Right lung (tissue), 5 donors: ENCODE measurements around the gene AGPAT2. TPM values are rescaled to one million over a fixed set of nuclear protein-coding genes. Genes with fewer than 3 reads are reported as not detected.

Experiments
- DNase-seq, 2 donors: peaks; one replicate each; pipeline ENCODE4 v3.0.0-alpha.2; 2013
- polyA plus RNA-seq, 5 donors: library from polyadenylated mRNA; unstranded; fragments of 120-200 nt; gene quantifications; one replicate each; pipeline versions ENCODE4 v1.2.1 to v1.2.3, GENCODE V29; 2013; ENCODE audit warnings: inconsistent platforms in 1 of 5, low replicate concordance in 1 of 5; ENCODE audit not compliant: insufficient read length in 5 of 5, insufficient read depth in 1 of 5

Gene AGPAT2
- polyA plus RNA-seq, 5 donors = 23.1 to 55.6 (median 27.8) TPM

DNA sequence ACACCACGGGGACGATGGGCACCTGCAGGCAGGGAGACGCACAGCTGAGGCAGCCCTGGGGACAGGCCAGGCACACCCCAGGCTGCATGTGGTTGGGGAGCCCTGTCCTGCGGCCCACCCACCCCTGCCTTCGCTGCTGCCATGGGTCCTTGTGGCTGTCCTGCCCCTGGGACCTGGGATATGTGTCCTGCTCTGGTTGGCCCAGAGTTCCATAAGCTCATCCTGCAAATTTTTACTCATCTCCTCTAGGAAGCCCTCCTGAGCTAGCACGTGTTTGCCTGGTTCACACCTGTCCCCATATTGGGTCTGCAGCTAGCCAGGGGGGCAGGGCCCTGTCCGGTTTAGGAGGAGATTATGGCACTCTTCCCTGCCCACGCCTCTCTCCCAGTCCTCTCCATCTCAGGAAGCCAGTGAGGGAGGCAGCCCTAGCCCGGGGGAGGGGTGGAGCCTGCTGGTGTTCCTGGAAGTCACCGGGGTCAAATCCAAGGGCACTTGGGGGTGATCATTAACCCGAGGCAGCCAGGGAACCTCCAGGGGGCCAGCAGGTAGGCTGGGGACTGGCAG, 12.4 kb downstream of the AGPAT2 start:
- DNase-seq = no peak

DNA sequence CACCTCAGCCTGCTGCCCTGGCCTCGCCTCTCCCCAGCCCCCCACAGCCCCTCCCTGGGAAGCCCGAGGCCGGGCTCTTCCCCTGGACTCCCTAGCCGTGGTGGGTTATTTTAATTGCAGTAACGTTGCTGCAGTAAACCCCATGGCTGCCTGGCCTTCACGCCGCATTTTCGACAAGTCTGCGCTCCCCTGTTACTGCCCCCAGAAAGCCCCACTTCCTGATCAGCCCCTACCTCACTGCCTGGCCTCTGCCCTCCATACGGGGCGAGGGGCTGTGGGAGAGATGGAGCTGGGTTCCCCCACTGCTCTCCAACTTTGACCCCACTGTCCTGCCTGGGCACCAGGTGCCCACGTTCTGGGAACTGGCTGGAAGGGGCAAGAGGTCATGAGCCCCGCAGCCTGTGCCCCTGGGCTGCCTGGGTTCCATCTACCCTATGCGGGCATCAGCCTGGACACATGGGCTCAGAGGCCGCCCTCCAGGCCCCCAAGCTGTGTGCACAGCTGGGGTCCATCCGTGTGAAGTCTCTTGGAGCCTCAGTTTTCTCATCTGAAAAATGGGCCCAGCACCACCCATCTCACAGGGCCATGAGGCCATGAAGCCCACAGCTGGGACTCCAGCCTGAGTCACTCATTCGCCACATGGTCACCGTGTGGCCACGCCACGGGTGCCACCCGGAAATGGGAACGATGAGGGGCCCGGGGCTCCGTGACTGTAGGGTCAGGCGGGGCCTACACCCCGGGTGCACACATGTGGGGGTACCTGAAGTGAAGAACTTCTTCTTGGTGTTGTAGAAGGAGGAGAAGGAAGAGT, 13.1 kb downstream of the AGPAT2 start:
- no peak for DNase-seq

DNA sequence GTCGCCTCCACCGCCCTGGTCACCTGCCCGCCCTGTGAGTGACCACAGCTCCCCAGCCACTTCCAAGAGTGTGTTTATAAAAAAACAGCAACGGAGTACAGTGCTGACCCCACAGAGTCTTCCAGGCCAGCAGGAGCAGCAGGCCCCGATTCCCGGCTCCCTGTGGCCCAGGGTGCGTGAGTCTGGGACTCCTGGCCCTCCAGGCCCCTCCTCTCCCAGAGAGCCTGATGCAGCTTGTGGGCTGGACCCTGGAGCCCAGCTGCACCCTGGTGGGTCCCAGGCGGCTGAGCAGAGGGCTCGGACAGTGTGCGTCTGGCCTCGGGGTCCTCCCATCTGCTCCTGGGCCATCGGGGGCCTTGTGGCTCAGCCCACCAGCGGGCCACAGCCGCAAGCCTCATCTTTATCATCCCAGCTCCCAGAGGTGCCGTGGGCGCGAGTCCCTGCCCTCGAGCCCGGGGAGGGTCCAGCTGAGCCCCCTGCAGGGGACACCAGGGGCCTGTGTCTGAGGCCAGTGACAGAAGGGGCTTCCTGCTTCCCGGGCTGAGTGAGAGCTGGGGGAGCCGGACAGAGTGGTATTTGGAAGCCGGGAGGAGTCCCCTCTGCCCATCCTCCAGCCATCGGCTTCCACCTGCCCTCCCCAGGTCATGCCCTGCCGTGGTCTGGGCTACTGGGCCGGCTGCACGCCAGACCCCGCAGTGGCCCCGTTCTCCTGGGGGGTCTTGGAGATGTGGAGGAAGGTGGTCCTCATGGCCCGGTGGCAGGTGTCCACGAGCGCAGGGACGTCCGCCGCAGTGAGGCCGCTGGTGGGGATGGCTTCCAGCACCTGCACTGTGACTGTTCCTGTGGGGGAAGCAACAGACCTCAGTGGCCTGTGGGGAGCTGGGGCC, 13.9 kb downstream of the AGPAT2 start:
- no peak for DNase-seq

DNA sequence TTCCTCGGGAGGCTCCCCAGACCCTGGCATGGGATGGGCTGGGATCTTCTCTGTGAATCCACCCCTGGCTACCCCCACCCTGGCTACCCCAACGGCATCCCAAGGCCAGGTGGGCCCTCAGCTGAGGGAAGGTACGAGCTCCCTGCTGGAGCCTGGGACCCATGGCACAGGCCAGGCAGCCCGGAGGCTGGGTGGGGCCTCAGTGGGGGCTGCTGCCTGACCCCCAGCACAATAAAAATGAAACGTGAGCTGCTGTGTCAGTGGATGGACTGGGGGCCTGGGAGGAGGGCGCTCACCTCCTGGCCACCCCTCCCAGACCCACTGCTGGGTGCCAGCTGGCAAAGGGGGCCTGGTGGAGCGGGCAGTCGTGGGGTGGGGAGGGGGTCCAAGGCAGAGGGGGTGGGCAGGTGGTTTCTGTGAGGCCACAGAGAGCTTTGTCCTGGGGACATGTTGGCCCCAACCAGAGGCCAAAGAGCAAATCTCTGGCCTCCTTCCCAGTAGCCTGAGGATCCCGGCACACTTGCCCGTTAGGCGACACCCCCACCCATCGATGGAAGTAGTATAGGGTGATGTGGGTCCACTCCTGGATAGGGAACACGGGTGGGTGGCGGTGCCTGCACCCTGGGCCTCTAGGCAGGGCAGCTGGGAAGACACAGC, 14.7 kb downstream of the AGPAT2 start:
- DNase-seq = no peak

DNA sequence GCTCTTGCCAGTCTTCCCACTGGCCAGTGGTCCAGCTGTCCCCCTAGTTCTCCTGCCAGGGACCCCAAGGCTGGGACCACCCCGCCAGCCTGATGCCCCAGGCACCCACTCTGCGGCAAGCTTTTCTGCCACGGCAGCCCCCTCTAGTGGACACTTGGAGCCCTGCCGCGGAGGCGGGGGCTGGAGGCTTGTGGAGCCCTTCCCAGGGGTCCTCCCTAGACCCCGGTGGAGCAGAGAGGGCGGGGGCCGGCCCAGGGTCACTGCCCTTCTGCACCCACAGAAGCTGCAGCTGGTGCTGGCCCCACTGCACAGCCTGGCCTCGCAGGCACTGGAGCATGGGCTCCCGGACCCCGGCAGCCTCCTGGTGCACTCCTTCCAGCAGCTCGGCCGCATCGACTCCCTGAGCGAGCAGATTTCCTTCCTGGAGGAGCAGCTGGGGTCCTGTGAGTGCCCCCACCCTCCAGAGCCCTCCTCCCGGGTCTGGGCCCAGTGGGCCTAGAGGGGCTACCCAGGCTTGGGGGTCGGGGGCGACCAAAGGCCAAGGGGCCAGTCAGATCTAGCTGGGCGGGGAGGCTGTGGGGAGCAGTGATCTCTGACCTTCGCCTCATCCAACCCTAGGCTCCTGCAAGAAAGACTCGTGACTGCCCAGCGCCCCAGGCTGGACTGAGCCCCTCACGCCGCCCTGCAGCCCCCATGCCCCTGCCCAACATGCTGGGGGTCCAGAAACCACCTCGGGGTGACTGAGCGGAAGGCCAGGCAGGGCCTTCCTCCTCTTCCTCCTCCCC, 15.4 kb downstream of the AGPAT2 start:
- DNase-seq = no peak

DNA sequence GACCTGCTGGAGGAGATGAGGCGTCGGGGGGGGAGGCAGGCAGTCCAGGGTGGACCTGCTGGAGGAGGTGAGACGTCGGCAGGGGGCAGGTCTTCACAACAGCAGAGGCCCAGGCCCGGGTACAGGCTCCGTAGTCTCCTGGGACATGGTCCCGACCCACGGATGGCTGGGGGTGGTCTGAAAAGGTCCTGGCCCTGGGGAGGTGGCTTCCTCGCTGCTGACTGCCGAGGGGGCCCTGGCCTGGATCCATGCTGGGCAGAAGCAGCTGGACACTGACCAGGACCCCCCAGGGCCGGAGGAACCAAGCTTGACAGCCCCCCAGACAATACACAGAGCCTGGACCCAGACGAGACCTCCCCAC, 16.0 kb downstream of the AGPAT2 start:
- no peak for DNase-seq

DNA sequence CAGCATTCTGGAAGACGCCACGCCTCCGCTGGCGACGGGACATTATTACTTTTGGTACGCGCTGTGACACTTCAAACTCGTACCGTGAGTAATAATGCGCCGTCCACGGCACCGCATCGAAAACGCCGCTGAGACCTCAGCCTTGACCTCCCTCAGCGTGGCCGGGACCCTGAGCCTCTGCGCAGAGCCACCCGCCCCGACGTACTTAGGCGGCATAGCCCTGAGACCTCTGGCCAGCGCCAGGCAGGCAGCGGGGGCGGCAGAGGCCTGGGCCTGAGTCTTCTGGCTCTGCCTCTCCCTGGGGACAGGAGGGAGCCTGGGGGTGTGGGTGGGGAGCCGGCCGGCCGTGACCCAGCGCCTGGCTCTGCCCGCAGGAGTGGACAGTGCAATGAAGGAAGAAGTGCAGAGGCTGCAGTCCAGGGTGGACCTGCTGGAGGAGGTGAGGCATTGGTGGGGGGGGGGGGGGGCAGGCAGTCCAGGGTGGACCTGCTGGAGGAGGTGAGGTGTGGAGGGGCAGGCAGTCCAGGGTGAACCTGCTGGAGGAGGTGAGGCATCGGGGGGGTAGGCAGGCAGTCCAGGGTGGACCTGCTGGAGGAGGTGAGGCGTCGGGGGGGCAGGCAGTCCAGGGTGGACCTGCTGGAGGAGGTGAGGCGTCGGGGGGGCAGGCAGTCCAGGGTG, 16.5 kb downstream of the AGPAT2 start:
- DNase-seq = no peak

DNA sequence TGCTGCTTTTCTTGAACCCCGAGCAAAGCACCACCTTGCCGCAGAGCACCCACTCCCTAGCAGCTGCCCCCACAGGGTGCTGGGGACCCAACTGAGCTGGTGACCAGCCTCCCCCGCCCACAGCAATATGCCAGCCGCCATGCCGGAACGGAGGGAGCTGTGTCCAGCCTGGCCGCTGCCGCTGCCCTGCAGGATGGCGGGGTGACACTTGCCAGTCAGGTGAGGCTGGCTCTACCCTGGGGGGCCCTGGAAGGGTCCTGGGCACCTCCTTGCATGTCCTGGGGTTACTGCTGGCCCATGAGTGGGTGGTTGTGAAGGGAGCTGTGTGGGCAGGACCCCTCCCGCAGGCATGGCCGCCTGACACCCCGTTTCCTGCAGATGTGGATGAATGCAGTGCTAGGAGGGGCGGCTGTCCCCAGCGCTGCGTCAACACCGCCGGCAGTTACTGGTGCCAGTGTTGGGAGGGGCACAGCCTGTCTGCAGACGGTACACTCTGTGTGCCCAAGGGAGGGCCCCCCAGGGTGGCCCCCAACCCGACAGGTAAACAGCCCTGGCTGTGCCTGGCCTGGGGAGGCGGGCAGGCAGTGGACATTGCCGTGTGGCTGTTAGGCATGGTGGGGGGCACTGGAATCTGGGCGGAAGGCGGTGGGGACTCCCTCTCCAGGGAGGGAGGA, 17.3 kb downstream of the AGPAT2 start:
- DNase-seq = no peak

DNA sequence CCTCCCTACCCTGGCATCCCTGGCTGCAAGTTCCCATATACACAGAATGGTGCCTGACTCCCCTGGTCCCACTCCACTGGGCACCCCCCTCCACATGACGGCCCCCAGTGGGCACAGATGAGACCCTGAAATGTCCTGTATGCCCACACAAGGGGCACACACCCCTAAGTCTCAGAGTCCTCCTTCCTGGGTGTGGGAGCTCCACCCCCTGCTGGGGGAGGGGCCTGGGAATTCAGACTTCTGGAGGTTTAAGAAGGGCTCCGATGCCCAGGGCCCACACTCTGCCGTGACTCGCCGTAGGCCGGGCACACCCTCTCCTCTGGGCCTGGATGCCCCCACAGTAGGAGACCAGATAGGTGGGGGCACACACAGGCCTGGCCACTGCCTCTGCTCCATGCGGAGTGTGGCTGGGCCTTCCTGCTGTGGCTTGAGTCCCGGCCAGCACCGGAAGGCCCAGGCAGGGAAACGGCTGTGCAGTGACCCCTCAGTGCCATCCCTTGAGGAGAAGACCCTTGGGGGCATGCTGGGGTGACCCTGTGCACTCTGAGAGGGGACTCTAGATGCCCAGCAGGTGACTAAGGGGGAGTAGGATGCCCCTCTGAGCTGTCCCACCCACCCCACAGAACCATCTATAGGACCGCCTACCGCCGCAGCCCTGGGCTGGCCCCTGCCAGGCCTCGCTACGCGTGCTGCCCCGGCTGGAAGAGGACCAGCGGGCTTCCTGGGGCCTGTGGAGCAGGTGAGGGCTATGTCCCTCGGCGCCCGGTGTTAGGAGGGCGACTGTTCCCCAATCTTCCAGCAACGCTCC, 18.1 kb downstream of the AGPAT2 start:
- no peak for DNase-seq

DNA sequence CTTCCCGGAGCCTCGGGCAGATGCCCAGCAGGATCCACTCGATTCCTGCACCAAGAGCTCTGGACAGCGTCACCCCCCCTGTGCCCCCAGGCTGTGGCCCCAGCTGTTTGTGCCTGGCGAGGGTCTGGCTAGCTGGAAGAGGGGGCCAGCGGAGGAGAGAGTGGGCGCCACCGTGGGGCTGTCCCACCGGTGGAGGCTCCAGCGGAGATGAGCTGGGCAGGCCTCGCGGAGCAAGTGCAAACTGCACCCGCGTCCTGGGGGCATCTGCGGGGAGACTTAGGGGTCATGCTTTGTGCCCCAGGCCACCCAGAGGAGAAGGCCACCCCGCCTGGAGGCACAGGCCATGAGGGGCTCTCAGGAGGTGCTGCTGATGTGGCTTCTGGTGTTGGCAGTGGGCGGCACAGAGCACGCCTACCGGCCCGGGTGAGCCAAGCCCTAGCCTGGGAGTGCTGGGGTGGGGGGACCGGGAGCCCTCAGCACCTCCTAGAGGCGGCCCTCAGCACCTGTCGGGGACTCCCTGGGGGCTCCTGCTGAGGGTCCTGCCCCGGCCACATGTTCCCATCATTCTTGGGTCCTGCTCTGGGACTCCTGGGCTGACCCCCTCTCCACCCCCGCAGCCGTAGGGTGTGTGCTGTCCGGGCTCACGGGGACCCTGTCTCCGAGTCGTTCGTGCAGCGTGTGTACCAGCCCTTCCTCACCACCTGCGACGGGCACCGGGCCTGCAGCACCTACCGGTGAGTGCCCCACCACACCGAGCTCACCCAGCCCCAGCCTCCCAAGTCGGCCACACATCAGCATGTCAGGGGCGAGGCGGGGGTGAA, 19.1 kb downstream of the AGPAT2 start:
- no peak for DNase-seq

DNA sequence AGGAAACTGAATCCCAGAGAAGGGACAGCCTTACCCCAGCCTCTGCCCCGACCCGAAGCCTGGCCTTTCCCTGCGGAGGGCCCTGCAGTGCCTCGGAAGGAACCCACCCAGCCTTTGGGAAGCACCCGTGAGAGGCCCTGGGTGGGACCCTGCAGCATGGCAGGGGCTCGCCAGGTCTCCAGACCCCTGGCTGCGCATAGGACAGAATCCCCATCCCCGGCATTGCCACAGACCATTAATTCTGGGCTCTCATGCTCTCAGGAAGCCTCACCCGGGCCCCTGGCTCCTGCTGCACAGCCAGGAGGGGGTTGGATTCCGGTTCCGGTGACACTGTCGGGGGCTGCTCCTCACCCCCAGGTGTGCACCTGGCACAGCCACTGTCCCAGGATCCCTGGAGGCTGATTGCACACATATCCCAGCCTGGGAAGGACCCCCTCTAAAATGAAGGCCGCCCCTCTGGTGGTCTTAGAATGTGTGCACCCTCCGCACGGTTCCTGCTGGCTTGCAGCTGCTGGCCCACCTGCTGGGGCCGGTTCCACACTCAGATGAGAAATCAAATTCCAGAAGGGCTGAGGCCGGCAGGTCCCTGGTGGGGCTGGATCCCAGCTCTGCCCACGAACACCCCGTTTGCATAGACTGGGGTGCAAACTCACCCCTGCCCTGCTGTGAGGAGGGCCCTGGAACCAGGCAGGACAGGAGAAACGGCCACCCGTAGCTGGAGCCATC, 19.9 kb downstream of the AGPAT2 start:
- no peak for DNase-seq

DNA sequence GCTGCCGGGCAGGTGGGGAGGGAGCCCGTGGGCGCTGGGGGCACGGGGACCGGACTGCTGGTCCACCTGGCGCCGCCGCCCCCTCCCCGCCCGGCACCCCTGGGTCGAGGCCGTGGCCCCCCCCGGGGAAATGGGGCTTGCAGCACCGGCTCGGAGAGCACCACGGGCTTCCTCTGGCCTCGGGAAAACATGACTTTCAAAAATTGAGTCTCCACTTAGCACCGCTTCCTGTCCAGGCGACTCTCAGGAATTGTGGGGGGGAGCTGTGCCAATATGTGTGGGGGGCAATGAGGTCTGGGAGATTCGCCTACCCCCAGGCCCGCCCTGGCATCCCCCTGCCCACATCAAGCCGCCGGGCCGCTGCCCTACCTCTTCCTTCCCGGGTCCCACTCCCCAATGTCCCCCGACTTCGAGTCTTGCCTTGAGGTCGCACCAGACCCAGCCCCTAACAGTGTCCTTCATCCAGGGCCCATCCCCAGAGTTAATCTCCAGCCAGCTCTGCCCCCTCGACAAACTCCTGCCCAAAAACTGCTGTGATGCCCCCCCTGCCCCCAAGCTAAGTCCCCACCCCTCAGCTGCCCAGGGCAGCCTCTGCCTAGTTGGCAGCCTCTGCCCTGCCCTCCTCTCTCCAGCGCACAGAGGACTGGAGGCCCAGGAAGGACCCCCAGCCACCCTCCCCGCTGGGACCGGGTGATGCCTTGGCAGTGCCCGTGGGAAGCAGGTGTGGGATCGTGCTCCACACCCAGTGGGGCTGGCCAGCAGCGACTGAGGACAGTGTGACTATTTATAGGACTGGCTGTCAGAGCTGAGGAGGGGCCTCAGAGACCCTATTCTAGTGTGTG, 20.7 kb downstream of the AGPAT2 start:
- DNase-seq = no peak

DNA sequence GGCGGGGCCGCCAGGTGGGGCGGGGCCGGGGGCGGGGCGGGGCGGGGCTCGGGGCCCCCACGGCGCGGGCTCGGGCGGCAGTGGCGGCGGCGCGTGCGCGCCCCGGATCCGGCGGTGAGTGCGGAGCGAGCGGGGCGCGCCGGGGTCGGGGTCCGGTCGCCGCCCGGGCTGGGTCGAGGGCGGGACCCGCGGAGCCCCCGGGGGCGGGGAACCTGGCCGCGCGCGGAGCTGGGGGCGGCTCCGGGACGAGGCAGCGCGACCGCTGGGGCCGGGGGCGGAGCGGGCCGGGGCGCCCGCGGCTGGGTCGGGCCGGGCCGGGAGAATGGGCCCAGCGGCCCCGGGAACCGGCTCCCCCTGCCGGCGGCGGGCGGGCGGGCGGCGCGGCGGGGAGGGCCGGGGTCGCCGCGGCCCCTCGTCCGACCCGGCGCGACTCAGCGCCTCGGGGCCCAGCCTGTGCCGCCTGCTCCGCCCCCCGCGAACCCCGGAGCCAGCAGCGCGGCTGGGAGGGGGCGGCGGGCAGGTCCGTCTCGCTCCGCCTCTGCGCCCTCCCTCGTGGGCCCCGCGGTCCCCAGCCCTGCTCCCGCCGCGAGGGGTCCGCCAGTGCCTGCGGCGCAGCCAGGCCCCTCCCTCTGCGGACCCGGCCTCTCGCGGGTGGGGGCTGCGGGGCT, 21.4 kb downstream of the AGPAT2 start:
- DNase-seq = no peak

DNA sequence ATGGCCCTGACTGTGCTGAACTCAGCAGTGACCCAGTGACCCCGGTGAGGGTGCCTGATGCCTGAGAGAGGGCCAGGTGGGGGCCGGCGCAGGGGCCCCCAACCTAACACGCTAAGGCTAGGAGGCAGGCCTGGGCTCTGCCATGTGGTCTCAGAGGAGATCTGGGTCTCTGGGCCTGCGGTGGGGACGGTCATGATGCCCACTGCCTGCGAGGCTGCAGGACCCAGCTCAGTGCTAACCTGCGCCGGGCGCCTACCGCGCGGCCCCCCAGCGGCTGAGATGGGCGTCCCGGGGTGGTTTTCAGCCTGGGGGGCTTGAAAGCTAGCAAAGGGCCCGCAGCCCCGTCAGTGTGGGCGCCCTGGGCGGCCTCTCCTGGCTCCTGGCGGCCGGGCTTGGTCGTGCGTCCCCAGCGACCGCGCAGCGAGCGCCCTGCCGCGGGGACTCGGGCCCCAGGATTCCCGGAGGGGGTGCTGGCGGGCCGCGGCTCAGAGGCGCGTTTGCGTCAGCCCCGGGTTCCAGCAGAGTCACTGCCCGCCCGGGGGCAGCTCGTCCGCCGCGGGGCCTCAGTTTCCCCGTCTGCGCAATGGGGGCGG, 22.1 kb downstream of the AGPAT2 start:
- no peak for DNase-seq

DNA sequence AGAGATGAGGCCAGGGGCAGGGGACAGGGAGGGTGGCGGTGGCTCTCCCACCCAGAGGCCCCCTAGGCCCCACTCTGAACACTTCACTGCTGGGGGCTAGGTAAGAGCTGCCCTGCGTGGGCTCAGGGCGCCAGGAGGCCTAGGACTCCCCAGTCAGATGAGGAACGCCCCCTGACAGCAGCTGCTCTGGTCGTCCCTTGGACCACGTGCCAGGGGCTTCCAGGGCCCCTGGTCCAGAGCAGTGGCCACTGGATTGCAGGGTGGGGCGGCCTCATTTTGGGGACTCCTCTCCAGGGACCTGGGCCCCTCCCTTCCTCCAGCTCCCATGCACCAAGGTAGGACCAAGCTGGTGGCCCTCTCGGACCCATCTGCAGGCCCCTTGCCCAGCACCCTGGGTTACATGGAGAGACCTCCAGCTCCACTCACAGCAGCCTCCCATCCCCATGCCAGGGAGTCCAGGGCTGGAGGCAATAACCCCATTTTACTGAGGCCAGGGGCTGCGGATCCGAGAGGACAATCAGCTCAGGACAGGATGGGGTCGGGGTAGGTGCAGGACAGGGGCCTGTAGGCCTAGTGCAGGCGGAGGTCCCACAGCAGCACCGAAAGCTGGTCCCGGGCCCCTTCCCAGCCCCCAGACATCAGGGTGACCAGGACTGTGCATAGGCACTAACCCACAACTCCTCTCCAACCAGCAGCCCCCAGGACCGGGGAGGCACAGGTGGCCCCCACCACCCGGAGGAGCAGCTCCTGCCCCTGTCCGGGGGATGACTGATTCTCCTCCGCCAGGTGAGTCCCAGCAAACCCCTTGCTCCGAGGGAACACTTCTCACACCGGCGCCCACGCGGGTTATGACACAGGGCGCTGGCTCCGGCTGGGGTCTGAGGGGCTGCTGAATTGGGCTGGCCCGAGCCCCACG, 23.0 kb downstream of the AGPAT2 start:
- no peak for DNase-seq
